Neural cell (in vitro differentiated cells): Measurements from ENCODE around the gene PPP1R14B. TPM values are rescaled to one million over a fixed set of nuclear protein-coding genes. Genes with fewer than 3 reads are reported as not detected.

Source experiments
- H2AFZ ChIP-seq: fragments of 200-600, 300-800 bp; sonication (generic), shearing (Covaris generic); 2 replicates; pipeline ENCODE4 v1.6.0; 2014; ENCODE audit warnings: low read depth, mild to moderate bottlenecking, antibody characterized with exemption, low read length, moderate library complexity
- H3F3A ChIP-seq: fragments of 200-600 bp; shearing (Covaris generic); 2 replicates; pipeline ENCODE4 v1.6.1; 2016; ENCODE audit warnings: mild to moderate bottlenecking, moderate library complexity, mixed read lengths, antibody characterized with exemption, low read length; ENCODE audit not compliant: insufficient read depth, poor library complexity, severe bottlenecking
- H3K27ac ChIP-seq: fragments of 200-600, 300-800 bp; sonication (generic), shearing (Covaris generic); 2 replicates; pipeline ENCODE4 v1.5.1; 2014; ENCODE audit warnings: mild to moderate bottlenecking, low read length, moderate library complexity
- H3K27me3 ChIP-seq: fragments of 300-800, 200-600 bp; sonication (generic), shearing (Covaris generic); 2 replicates; pipeline ENCODE4 v1.6.0; 2014; ENCODE audit warnings: mild to moderate bottlenecking, low read depth, low read length, moderate library complexity; ENCODE audit not compliant: insufficient read depth
- H3K36me3 ChIP-seq: fragments of 300-800, 200-600 bp; sonication (generic), shearing (Covaris generic); 2 replicates; pipeline ENCODE4 v1.5.1; 2014; ENCODE audit warnings: mild to moderate bottlenecking, antibody characterized with exemption, low read length, moderate library complexity; ENCODE audit not compliant: insufficient read depth
- H3K4me2 ChIP-seq: fragments of 300-800, 200-600 bp; sonication (generic), shearing (Covaris generic); 2 replicates; pipeline ENCODE4 v1.6.0; 2014; ENCODE audit warnings: mild to moderate bottlenecking, low read length
- H3K4me3 ChIP-seq: fragments of 300-800, 200-600 bp; sonication (generic), shearing (Covaris generic); 2 replicates; pipeline ENCODE4 v1.5.1; 2014; ENCODE audit warnings: mild to moderate bottlenecking, low read length, moderate library complexity
- H3K79me2 ChIP-seq: fragments of 200-600 bp; shearing (Covaris generic); replicated peaks from 2 replicates; pipeline ENCODE4 v1.6.0; 2014; ENCODE audit warnings: mild to moderate bottlenecking, low read length, moderate library complexity; ENCODE audit not compliant: insufficient read depth
- H3K9ac ChIP-seq: fragments of 300-800, 200-600 bp; sonication (generic), shearing (Covaris generic); 2 replicates; pipeline ENCODE4 v1.6.1; 2016; ENCODE audit warnings: mild to moderate bottlenecking, low read length, mixed read lengths
- H3K9me2 ChIP-seq: fragments of 200-600 bp; shearing (Covaris generic); 2 replicates; pipeline ENCODE4 v1.6.1; 2016; ENCODE audit warnings: mild to moderate bottlenecking, low read length, mixed read lengths; ENCODE audit not compliant: insufficient read depth
- H3K9me3 ChIP-seq: fragments of 200-600, 300-800 bp; sonication (generic), shearing (Covaris generic); 2 replicates; pipeline ENCODE4 v1.6.1; 2016; ENCODE audit warnings: mild to moderate bottlenecking, mixed run types, low read length, moderate library complexity, mixed read lengths
- H4K20me1 ChIP-seq: fragments of 200-600 bp; shearing (Covaris generic); 2 replicates; pipeline ENCODE4 v1.6.1; 2016; ENCODE audit warnings: mild to moderate bottlenecking, mixed run types; ENCODE audit not compliant: insufficient read depth
- EZH2 ChIP-seq: fragments of 200-600, 300-800 bp; shearing (Covaris generic), sonication (generic); IDR thresholded peaks from 2 replicates; pipeline ENCODE4 v1.6.1; 2014; ENCODE audit warnings: antibody characterized with exemption, low read length, borderline replicate concordance, mild to moderate bottlenecking; ENCODE audit not compliant: insufficient read depth, poor library complexity, severe bottlenecking
- MXI1 ChIP-seq: fragments of 450-650 bp; conservative IDR thresholded peaks from 2 replicates; pipeline ENCODE4 v1.6.1; 2014; ENCODE audit warnings: antibody characterized with exemption, mild to moderate bottlenecking; ENCODE audit not compliant: poor library complexity, severe bottlenecking
- POLR2AphosphoS5 ChIP-seq: IDR thresholded peaks from 2 replicates; pipeline ENCODE4 v1.6.1; 2012
- RAD21 ChIP-seq: fragments of 450-650 bp; conservative IDR thresholded peaks from 2 replicates; pipeline ENCODE4 v1.6.1; 2014; ENCODE audit warnings: antibody characterized with exemption, mild to moderate bottlenecking, moderate library complexity
- REST ChIP-seq: IDR thresholded peaks from 2 replicates; pipeline ENCODE4 v1.6.1; 2012; ENCODE audit warnings: borderline replicate concordance
- SMC3 ChIP-seq: fragments of 450-650 bp; conservative IDR thresholded peaks from 2 replicates; pipeline ENCODE4 v1.6.1; 2014; ENCODE audit warnings: antibody characterized with exemption, mild to moderate bottlenecking, moderate library complexity; ENCODE audit not compliant: poor library complexity
- TAF1 ChIP-seq: IDR thresholded peaks from 2 replicates; pipeline ENCODE4 v1.6.1; 2012; ENCODE audit warnings: low read depth
- polyA plus RNA-seq: library from polyadenylated mRNA; depleted of rRNA; stranded (reverse); fragments of >200 nt; gene quantifications from 2 replicates; pipeline ENCODE4 v1.2.3, GENCODE V29; 2014
- TF ChIP-seq, protein P1 (sequence below): fragments of 450-650 bp; IDR thresholded peaks from 2 replicates; pipeline ENCODE4 v1.5.1; 2014; ENCODE audit warnings: antibody characterized with exemption, mild to moderate bottlenecking, moderate library complexity; ENCODE audit not compliant: poor library complexity, severe bottlenecking

The PPP1R14B gene
- polyA plus RNA-seq, 1 donor from 2014 or later = 400 TPM

DNA sequence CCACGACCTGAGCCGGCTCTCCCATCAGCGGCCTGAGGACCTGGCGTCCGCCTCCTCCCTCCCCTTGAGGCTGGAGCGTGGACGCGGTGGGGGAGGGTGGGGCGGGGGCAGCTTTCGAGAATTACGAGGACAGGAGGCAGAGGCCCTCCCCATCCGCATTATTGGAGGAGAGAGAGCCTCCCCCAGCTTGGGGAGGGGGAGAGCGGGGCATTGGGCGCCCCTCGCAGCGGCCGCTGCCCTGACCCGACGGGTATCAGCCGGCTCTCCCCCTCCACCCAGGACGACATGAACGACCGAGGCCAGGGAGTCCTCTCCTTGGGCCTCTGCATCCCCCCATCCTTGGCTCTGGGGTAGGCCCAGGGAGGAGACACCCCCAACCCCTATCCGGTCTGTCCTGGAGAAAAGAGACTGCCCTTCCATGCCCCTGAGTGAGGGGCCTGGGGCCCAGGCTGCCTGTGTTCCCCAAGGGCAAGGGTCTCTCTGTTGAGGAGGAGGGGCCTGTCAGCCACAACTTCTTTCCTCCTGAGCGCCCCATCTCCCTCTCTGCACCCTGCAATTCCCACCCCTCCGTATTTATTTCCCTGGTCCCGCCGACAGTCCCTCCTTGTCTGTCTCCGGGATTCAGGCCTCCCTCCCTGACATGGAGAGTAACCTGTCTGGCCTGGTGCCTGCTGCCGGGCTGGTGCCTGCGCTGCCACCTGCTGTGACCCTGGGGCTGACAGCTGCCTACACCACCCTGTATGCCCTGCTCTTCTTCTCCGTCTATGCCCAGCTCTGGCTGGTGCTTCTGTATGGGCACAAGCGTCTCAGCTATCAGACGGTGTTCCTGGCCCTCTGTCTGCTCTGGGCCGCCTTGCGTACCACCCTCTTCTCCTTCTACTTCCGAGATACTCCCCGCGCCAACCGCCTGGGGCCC lies 39.4 kb upstream of the PPP1R14B start:
- TF ChIP-seq EZH2 = no peak
- TF ChIP-seq, protein P1, sequence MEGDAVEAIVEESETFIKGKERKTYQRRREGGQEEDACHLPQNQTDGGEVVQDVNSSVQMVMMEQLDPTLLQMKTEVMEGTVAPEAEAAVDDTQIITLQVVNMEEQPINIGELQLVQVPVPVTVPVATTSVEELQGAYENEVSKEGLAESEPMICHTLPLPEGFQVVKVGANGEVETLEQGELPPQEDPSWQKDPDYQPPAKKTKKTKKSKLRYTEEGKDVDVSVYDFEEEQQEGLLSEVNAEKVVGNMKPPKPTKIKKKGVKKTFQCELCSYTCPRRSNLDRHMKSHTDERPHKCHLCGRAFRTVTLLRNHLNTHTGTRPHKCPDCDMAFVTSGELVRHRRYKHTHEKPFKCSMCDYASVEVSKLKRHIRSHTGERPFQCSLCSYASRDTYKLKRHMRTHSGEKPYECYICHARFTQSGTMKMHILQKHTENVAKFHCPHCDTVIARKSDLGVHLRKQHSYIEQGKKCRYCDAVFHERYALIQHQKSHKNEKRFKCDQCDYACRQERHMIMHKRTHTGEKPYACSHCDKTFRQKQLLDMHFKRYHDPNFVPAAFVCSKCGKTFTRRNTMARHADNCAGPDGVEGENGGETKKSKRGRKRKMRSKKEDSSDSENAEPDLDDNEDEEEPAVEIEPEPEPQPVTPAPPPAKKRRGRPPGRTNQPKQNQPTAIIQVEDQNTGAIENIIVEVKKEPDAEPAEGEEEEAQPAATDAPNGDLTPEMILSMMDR = peak; percentile 20
- H3K4me2 ChIP-seq = peak overlapping the region; percentile 81
- no peaks in the 10 kb centered on the region for H4K20me1 ChIP-seq
- peaks cover 11% of the 10 kb centered on the region for H3K79me2 ChIP-seq
- H3F3A ChIP-seq = no peaks in the 10 kb centered on the region
- peaks cover 19% of the 10 kb centered on the region for H3K27me3 ChIP-seq
- H3K9me3 ChIP-seq = no peaks in the 10 kb centered on the region
- peak overlapping the region; percentile 90 for H3K4me3 ChIP-seq
- peak overlapping the region; percentile 93 for H3K9ac ChIP-seq
- no peaks in the 10 kb centered on the region for H3K36me3 ChIP-seq
- H3K9me2 ChIP-seq = no peaks in the 10 kb centered on the region
- H2AFZ ChIP-seq = peak overlapping the region; percentile 4
- peak overlapping the region; percentile 56 for H3K27ac ChIP-seq

DNA sequence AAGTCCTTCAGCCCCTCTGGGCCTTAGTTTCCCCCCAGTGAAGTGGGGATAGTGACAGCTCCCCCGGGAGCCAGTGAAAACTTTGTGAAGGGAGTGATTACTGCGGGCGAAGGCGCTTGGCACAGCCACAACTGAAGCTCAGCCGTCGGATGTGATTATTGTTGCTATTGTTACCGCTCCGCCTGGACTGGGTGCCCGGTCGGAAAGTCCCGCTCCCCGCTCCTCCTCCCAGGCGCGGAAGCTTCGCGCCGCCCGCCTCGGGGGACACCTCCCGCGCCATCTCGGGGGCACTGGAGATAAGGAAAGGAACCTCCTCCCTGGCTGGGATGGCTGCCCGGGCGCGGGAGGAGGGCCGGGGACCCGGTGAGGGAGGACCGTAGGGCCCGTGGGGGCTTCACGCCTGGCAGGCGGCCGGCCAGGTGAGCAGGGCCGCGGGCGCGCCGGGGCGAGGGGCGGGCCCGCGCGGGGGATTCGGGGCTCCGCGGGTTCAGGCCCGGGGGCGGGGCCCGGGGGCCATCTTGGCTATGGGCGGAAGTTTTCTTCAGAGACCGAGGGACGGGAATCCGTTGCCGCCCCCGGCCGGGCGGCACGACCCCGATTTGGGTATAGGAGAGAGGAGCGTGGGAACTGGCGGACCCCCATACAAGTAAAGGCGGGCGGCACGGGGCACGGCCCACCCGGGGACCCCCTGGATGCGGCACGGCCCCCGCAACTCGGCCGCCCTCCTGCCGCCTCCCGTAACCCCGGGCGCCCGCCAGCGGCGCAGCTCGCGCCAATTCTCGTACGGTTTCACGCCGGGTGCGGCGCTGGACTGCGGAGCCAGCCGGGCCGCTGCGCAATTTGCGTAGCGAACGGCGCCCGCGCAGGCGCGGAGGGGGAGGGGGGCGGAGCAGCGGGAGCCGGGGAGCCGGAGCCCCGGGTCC lies 38.5 kb upstream of the PPP1R14B start, which contains the start of gene GPR137:
TSS of gene GPR137 (plus strand) at position 887 of the 923 bp plus-strand sequence. CDS start 677 bp downstream, outside the sequence.
- peak within 1 kb of the TSS; percentile 90 for H3K4me3 ChIP-seq
- no peaks in the 10 kb centered on the region for H3K9me3 ChIP-seq
- peaks cover 10% of the 10 kb centered on the region for H3K27me3 ChIP-seq
- H2AFZ ChIP-seq = peak within 1 kb of the TSS; percentile 65
- peaks cover 11% of the 10 kb centered on the region for H3K79me2 ChIP-seq
- H3K4me2 ChIP-seq = peak within 1 kb of the TSS; percentile 81
- H3F3A ChIP-seq = no peaks in the 10 kb centered on the region
- TF ChIP-seq RAD21 (no peak), EZH2 (no peak), POLR2AphosphoS5 (peak; percentile 48), REST (no peak), TAF1 (no peak), SMC3 (peak; percentile 27), MXI1 (peak; percentile 25)
- TF ChIP-seq, protein P1 = no peak
- no peaks in the 10 kb centered on the region for H3K36me3 ChIP-seq
- no peaks in the 10 kb centered on the region for H4K20me1 ChIP-seq
- H3K9me2 ChIP-seq = no peaks in the 10 kb centered on the region
- H3K27ac ChIP-seq = peak within 1 kb of the TSS; percentile 92
- peak within 1 kb of the TSS; percentile 93 for H3K9ac ChIP-seq
